Testis (tissue), 3 donors: ENCODE results near the gene MBD3L3. TPM values are rescaled to one million over a fixed set of nuclear protein-coding genes. Genes with fewer than 3 reads are reported as not detected.

Experiments
- DNase-seq: peaks from one replicate; pipeline ENCODE4 v3.0.0-alpha.2; 2019
- H3K27ac ChIP-seq, 2 donors: fragments of 200-600 bp; sonication (generic); one replicate each; pipeline ENCODE4 v1.5.1; 2019
- H3K27me3 ChIP-seq: fragments of 200-600 bp; sonication (generic); one replicate; pipeline ENCODE4 v1.5.1; 2019
- H3K36me3 ChIP-seq: fragments of 200-600 bp; sonication (generic); one replicate; pipeline ENCODE4 v1.5.1; 2017; ENCODE audit warnings: low read depth; ENCODE audit errors: missing control alignments
- H3K4me1 ChIP-seq: fragments of 200-600 bp; sonication (generic); one replicate; pipeline ENCODE4 v1.5.1; 2019
- H3K4me3 ChIP-seq, 2 donors: fragments of 200-600 bp; sonication (generic); one replicate each; pipeline ENCODE4 v1.5.1; 2017 to 2019
- H3K9me3 ChIP-seq: fragments of 200-600 bp; sonication (generic); one replicate; pipeline ENCODE4 v1.5.1; 2017
- POLR2A ChIP-seq: fragments of 450-650 bp; IDR thresholded peaks from one replicate; pipeline ENCODE4 v1.6.1; 2017; ENCODE audit warnings: antibody characterized with exemption, mild to moderate bottlenecking, moderate library complexity
- WGBS, 2 donors: methylation state at CpG; one replicate each; pipeline ENCODE4 v1.1.5; 2018; 5-methylcytosine and 5-hydroxymethylcytosine counted together
- intact Hi-C: fragments of 100-400 bp; cut with DNase I; formaldehyde crosslinking; loops from one replicate; pipeline ENCODE4 v1.15.1; 2023; ENCODE audit warnings: low total_unique reads
- polyA plus RNA-seq: library from polyadenylated mRNA; stranded (reverse); fragments of 350-450 nt; fragmentation: Illumina TruSeq; extraction: RNeasy Lipid Tissue Mini Kit (QIAGEN cat#74804); gene quantifications from one replicate; pipeline ENCODE4 v1.2.3, GENCODE V29; 2014; ENCODE audit warnings: low read depth, low replicate concordance; ENCODE audit not compliant: insufficient read depth
- total RNA-seq, 2 donors: library from RNA; depleted of rRNA; stranded (reverse); fragments of >200 nt; gene quantifications; one replicate each; pipeline ENCODE4 v1.2.3, GENCODE V29; 2016
- TF ChIP-seq, protein P1 (sequence below), 3 experiments: fragments of 450-650 bp in 2 of 3; fragments of 200-600 bp in 1 of 3; sonication (generic) in 1 of 3; IDR thresholded peaks; one replicate each; pipeline ENCODE4 v1.5.1; 2016 to 2019; ENCODE audit warnings: antibody characterized with exemption in 3 of 3, mild to moderate bottlenecking in 2 of 3, moderate library complexity in 1 of 3

MBD3L3 gene
- total and polyA plus RNA-seq, 3 donors from 2014 or later, result 2.2 to 2.6 TPM; not detected in 1

DNA sequence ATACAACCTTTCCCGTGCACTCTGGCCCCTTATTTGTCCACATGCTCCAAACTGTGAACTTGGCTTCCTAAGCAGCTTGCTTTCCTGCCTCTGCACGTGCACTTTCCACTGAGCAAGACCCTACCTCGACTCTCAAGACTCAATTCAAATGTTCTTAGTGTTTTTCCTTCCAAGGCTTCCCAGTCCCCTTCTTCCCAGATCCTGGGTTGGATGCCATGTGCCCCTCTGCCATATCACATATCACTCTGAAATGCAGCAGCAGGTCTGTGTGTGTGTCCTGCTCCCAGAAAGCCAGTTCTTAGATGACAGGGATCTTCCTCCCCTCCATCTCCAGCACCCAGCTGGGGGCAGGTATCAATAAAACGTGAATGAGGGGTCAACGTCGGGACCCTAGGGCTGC is 14.1 kb upstream of the MBD3L3 start:
- WGBS, 2 donors, result 88 to 94% methylated on average over 6 of the region's 6 CpGs
- H3K27ac ChIP-seq, result no peak overlapping the region
- intact Hi-C loops, result no loop called here
- H3K4me3 ChIP-seq, result no peak overlapping the region
- peaks cover 4% of the 10 kb centered on the region for H3K4me1 ChIP-seq
- no peaks in the 10 kb centered on the region for H3K9me3 ChIP-seq
- TF ChIP-seq, protein P1, sequence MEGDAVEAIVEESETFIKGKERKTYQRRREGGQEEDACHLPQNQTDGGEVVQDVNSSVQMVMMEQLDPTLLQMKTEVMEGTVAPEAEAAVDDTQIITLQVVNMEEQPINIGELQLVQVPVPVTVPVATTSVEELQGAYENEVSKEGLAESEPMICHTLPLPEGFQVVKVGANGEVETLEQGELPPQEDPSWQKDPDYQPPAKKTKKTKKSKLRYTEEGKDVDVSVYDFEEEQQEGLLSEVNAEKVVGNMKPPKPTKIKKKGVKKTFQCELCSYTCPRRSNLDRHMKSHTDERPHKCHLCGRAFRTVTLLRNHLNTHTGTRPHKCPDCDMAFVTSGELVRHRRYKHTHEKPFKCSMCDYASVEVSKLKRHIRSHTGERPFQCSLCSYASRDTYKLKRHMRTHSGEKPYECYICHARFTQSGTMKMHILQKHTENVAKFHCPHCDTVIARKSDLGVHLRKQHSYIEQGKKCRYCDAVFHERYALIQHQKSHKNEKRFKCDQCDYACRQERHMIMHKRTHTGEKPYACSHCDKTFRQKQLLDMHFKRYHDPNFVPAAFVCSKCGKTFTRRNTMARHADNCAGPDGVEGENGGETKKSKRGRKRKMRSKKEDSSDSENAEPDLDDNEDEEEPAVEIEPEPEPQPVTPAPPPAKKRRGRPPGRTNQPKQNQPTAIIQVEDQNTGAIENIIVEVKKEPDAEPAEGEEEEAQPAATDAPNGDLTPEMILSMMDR (IDR thresholded peaks at IDR 0.05), result no peak
- no peak for TF ChIP-seq POLR2A
- H3K36me3 ChIP-seq, result no peaks in the 10 kb centered on the region
- DNase-seq, result no peak
- no peaks in the 10 kb centered on the region for H3K27me3 ChIP-seq

DNA sequence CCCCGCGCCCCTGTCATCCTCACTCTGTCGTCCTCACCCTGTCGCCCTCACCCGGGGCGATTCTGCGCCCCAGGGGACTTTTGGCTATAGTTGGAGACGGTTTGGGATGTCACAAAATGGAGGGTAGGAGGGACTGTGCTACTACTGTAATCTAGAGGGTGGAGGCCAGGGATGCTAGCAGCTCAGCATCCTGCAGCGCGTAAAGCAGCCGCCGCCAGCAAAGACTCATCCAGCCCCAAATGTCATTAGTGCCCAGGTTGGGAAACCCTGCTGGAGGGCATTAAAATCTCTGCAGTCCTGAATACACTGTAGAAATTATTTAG is 11.4 kb upstream of the MBD3L3 start:
- H3K36me3 ChIP-seq, result no peaks in the 10 kb centered on the region
- peak overlapping the region in 1 of 2 donors; percentile 87 for H3K27ac ChIP-seq
- no peaks in the 10 kb centered on the region for H3K9me3 ChIP-seq
- intact Hi-C loops, result no loop called here
- H3K4me1 ChIP-seq, result peaks cover 4% of the 10 kb centered on the region
- peak overlapping the region; percentile 78 to 99 for H3K4me3 ChIP-seq
- no peak for DNase-seq
- no peak for TF ChIP-seq POLR2A
- TF ChIP-seq, protein P1 (IDR thresholded peaks at IDR 0.05), result no peak
- 0 to 1% methylated on average over 8 to 12 of the region's 12 CpGs for WGBS, 2 donors
- H3K27me3 ChIP-seq, result no peaks in the 10 kb centered on the region

DNA sequence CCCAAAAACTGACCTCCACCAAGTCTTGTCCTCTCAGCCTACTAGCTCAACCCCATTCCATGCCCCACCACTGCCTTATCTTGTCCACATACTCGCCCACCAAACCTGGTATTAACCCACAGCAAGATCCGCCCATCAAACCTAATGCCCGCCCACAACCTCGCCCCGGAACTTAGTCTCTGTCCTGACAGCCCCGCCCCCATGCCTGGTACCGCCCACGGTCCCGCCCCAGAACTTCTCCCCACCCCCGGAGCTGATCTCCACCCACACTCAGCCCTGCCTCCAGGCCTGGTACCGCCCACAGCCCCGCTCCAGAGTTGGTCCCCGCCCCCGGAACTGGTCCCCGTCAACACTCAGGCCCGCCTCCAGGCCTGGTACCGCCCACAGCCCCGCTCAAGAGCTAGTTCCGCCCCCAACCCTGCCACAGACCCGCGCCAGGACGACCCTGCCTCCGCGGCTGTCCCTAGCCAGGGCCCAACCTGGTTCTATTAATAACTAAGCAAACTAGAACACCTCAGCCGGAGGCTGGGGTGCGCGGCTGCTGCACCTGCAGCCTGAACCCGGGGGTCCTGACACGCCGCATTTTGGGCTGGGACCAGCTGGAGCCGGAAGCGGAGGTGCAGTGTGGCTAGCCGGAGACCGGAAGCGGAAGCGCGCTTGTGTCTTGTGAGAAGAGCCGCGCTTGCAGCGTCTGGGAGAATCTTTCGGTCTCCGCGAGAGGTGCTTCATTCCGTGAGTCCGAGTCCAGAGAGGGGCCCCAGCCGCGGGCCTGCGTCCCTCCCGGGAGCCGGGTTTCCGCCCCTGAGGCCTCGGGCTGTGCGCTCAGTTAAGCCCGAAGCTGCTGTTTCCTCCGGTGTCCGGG is 10.8 kb upstream of the MBD3L3 start, which contains the start of gene ZNF557:
Gene ZNF557 (plus strand): TSS at position 662 of the 862 bp plus-strand sequence. CDS start 5,372 bp downstream, outside the sequence.
- intact Hi-C loops, result no loop called here
- peaks cover 4% of the 10 kb centered on the region for H3K4me1 ChIP-seq
- TF ChIP-seq POLR2A, result no peak
- TF ChIP-seq, protein P1 (IDR thresholded peaks at IDR 0.05), result no peak

GRCh38 chr19:7068599-7068998 is 10.1 kb upstream of the MBD3L3 start:
- TF ChIP-seq, protein P1 (IDR thresholded peaks at IDR 0.05), result no peak
- no peak for TF ChIP-seq POLR2A
- intact Hi-C loops, result no loop called here
- Histone ChIP-seq H3K4me3 (peak overlapping the region; percentile 78 to 99), H3K9me3 (no peaks in the 10 kb centered on the region), H3K36me3 (no peaks in the 10 kb centered on the region), H3K27me3 (no peaks in the 10 kb centered on the region), H3K27ac (peak overlapping the region in 1 of 2 donors; percentile 87), H3K4me1 (peaks cover 4% of the 10 kb centered on the region)
- 70 to 71% methylated on average over 6 of the region's 6 CpGs for WGBS, 2 donors
- no peak for DNase-seq

More for the DNA sequence above, 10.8 kb upstream of the MBD3L3 start, which contains the start of gene ZNF557:
- peak within 1 kb of the TSS; percentile 66 to 87 for H3K27ac ChIP-seq
- H3K9me3 ChIP-seq, result no peaks in the 10 kb centered on the region
- peak; percentile 99 for DNase-seq
- WGBS, 2 donors, result 0 to 1% methylated on average over 42 to 53 of the region's 56 CpGs
- no peaks in the 10 kb centered on the region for H3K36me3 ChIP-seq
- no peaks in the 10 kb centered on the region for H3K27me3 ChIP-seq
- H3K4me3 ChIP-seq, result peak within 1 kb of the TSS; percentile 78 to 99
